GM12878 (cell line): Measurements from ENCODE around the gene ADCY6. TPM values are rescaled to one million over a fixed set of nuclear protein-coding genes. Genes with fewer than 3 reads are reported as not detected.
A peak's percentile ranks its signal among the peaks of the same experiment; 100 is the strongest.

Source experiments
- ATAC-seq: fragments of 200-7000 bp; cut with Tn5 transposase; 3 replicates; pipeline ENCODE4 v1.9.1; 2020; ENCODE audit warnings: mild to moderate bottlenecking, moderate library complexity
- BruUV-seq: library from RNA; stranded (reverse); fragments of 400-500 nt; replicated peaks from 2 replicates; lab custom pipeline; 2021; lab: Mats Ljungman, UMichigan
- CTCF ChIA-PET: fragments of 300-600 bp; sonication (Branson Sonifier 250); formaldehyde crosslinking; extraction: SDS; loops from one replicate; lab custom pipeline; 2021; ENCODE audit warnings: inconsistent platforms; lab: Yijun Ruan, JAX
- POLR2A ChIA-PET: fragments of 350-600 bp; formaldehyde crosslinking; extraction: SDS; loops from one replicate; lab custom pipeline; 2021; ENCODE audit warnings: inconsistent platforms; lab: Charles Lee
- RAD21 ChIA-PET: fragments of 300-600 bp; sonication (Branson Sonifier 250); formaldehyde crosslinking; loops from one replicate; lab custom pipeline; 2023; ENCODE audit warnings: antibody characterized with exemption; ENCODE audit not compliant: unreplicated experiment; lab: Charles Lee
- SMC1A ChIA-PET: fragments of 300-600 bp; sonication (Branson Sonifier 250); formaldehyde crosslinking; loops from one replicate; lab custom pipeline; 2023; ENCODE audit not compliant: unreplicated experiment, uncharacterized antibody; lab: Charles Lee
- DNase-seq: peaks from one replicate; pipeline ENCODE4 v3.0.0-alpha.2; 2011; ENCODE audit warnings: low read depth, low spot score
- FAIRE-seq: peaks from 3 replicates; lab custom pipeline; 2011; peaks lifted over from hg19 to GRCh38; lab: Jason Lieb, UNC
- H2AFZ ChIP-seq: 2 replicates; pipeline ENCODE4 v1.6.0; 2011; ENCODE audit warnings: low read depth, low read length, control low read depth; ENCODE audit not compliant: control insufficient read depth
- H3K27ac ChIP-seq: 2 replicates; pipeline ENCODE4 v1.5.1; 2011; ENCODE audit warnings: control low read depth; ENCODE audit not compliant: control insufficient read depth, insufficient read depth
- H3K27me3 ChIP-seq, 2 experiments: replicated peaks in 1 of 2; 2 replicates each; pipeline versions ENCODE4 v1.6.0 to v1.6.1; 2011; ENCODE audit warnings: low read length in 1 of 2; ENCODE audit not compliant: control insufficient read depth in 2 of 2, insufficient read depth in 2 of 2
- H3K36me3 ChIP-seq, 2 experiments: 2 replicates each; pipeline ENCODE4 v1.5.1; 2011; ENCODE audit warnings: low read length in 1 of 2; ENCODE audit not compliant: control insufficient read depth in 2 of 2, insufficient read depth in 2 of 2
- H3K4me1 ChIP-seq: 2 replicates; pipeline ENCODE4 v1.6.1; 2011; ENCODE audit warnings: mild to moderate bottlenecking, low read length, moderate library complexity, mixed read lengths; ENCODE audit not compliant: control insufficient read depth, insufficient read depth
- H3K4me2 ChIP-seq: 2 replicates; pipeline ENCODE4 v1.6.0; 2011; ENCODE audit warnings: control low read depth; ENCODE audit not compliant: control insufficient read depth, insufficient read depth
- H3K4me3 ChIP-seq: fragments of 200-600 bp; sonication (generic); 2 replicates; pipeline ENCODE4 v1.5.1; 2016
- H3K79me2 ChIP-seq: 2 replicates; pipeline ENCODE4 v1.6.0; 2011; ENCODE audit warnings: low read length; ENCODE audit not compliant: control insufficient read depth, insufficient read depth
- H3K9ac ChIP-seq: 2 replicates; pipeline ENCODE4 v1.8.0; 2011; ENCODE audit warnings: low read length, control low read depth, mixed read lengths; ENCODE audit not compliant: control insufficient read depth, insufficient read depth
- H3K9me3 ChIP-seq: replicated peaks from 3 replicates; pipeline ENCODE4 v1.5.1; 2011; ENCODE audit warnings: mild to moderate bottlenecking, low read length; ENCODE audit not compliant: control insufficient read depth, insufficient read depth
- H4K20me1 ChIP-seq: 2 replicates; pipeline ENCODE4 v1.6.0; 2011; ENCODE audit not compliant: control insufficient read depth, insufficient read depth
- CUX1 ChIP-seq: IDR thresholded peaks from 2 replicates; pipeline ENCODE4 v1.6.1; 2012; ENCODE audit warnings: improper control_type of control experiment, low read depth, low read length; ENCODE audit not compliant: insufficient replicate concordance
- IKZF1 ChIP-seq: fragments of 450-650 bp; conservative IDR thresholded peaks from 2 replicates; pipeline ENCODE4 v1.6.1; 2017; ENCODE audit warnings: antibody characterized with exemption, mild to moderate bottlenecking
- TBL1XR1 ChIP-seq: IDR thresholded peaks from 2 replicates; pipeline ENCODE4 v1.6.1; 2012; ENCODE audit warnings: low read depth, low read length, improper control_type of control experiment
- ZNF207 ChIP-seq: fragments of 450-650 bp; IDR thresholded peaks from 2 replicates; pipeline ENCODE4 v1.6.1; 2014; ENCODE audit warnings: antibody characterized with exemption, mild to moderate bottlenecking, borderline replicate concordance
- WGBS: methylation state at CpG from one replicate; pipeline ENCODE4 v1.1.6; 2016; ENCODE audit warnings: low lambda C conversion rate; ENCODE audit not compliant: insufficient replicate concordance, insufficient coverage; ENCODE audit errors: missing lambda C conversion rate; 5-methylcytosine and 5-hydroxymethylcytosine counted together
- in situ Hi-C: fragments of 300-500 bp; cut with MboI; formaldehyde crosslinking; loops from 9 replicates; pipeline ENCODE4 v1.14.3; 2018; ENCODE audit warnings: mixed read lengths
- intact Hi-C: fragments of 100-400 bp; cut with micrococcal nuclease; formaldehyde crosslinking; loops from one replicate; pipeline ENCODE4 v1.14.2; 2022; ENCODE audit not compliant: unreplicated experiment
- polyA plus RNA-seq, 11 experiments: library from polyadenylated mRNA; depleted of rRNA in 4 of 11; unstranded in 6 of 11; stranded (reverse) in 5 of 11; fragments of >200 nt; fragmentation: Nextera tagmentation in 4 of 11; fragmentation: Illumina TruSeq in 1 of 11; extraction: Ambion mirVana in 4 of 11; extraction: Trizol in 1 of 11; gene quantifications; 1 replicate in 1 of 11; 2 replicates in 10 of 11; pipeline versions ENCODE4 v1.2.1 to v1.2.3, GENCODE V29; 2011 to 2016; ENCODE audit warnings: inconsistent platforms in 2 of 11, missing spikeins in 2 of 11, low read depth in 1 of 11
- total RNA-seq, 4 experiments: library from RNA; depleted of rRNA in 3 of 4; stranded (reverse); fragments of >200 nt in 3 of 4; fragmentation: Illumina TruSeq in 1 of 4; extraction: Trizol in 1 of 4; gene quantifications; 2 replicates each; pipeline versions ENCODE4 v1.2.1 to v1.2.3, GENCODE V29; 2013 to 2021

ADCY6 gene
- total and polyA plus RNA-seq, 10 of the 15 experiments (the other 5 are each of a cell fraction or from before 2014, with no cell fraction given), result 0.03 to 2.0 (median 0.14) TPM; not detected in 1

GRCh38 chr12:48793696-48794095, 4.8 kb upstream of the ADCY6 start (continued):
- no peak for TF ChIP-seq CUX1
- no peak for TF ChIP-seq TBL1XR1

GRCh38 chr12:48789858-48790326, 1.0 kb upstream of the ADCY6 start:
- Histone ChIP-seq H3K27me3 (no peaks in the 10 kb centered on the region), H3K4me3 (no peak overlapping the region), H3K4me2 (no peak overlapping the region), H2AFZ (no peak overlapping the region), H3K79me2 (no peaks in the 10 kb centered on the region), H4K20me1 (no peaks in the 10 kb centered on the region), H3K27ac (no peak overlapping the region), H3K4me1 (no peaks in the 10 kb centered on the region), H3K9ac (no peak overlapping the region), H3K36me3 (no peaks in the 10 kb centered on the region), H3K9me3 (no peaks in the 10 kb centered on the region)
- ChIA-PET RAD21 (interaction anchor here (2.0 to 2.1 kb wide), 2 partner anchors 37 to 63 kb away, joined by 5 to 16 read pairs; no protein-coding TSS in a partner anchor), POLR2A (interaction anchor here (0.8 to 2.2 kb wide), 4 partner anchors 25 to 76 kb away, joined by 3 to 9 read pairs (median 3); partner anchors contain the start of gene RND1), CTCF (interaction anchor here (0.8 to 3.0 kb wide), 5 partner anchors 25 to 248 kb away, joined by 3 to 31 read pairs (median 3); partner anchors contain the start of gene DDX23), SMC1A (interaction anchor here (1.0 to 2.3 kb wide), 4 partner anchors 17 to 37 kb away, joined by 3 to 14 read pairs (median 4); no protein-coding TSS in a partner anchor)
- intact Hi-C loops, result loop anchor here (10.0 kb wide), 2 partner anchors 115 to 245 kb away; no protein-coding TSS in a partner anchor
- no TSS peak for BruUV-seq
- in situ Hi-C loops, result loop anchor here (10.0 kb wide), 1 partner anchor 245 kb away; no protein-coding TSS in a partner anchor
- ATAC-seq, result no peak
- no peak for DNase-seq
- TF ChIP-seq ZNF207 (no peak), IKZF1 (0 out of 2 replicates have a peak, but pooled peaks have one; percentile 14)
- WGBS, result 12% methylated on average over 4 of the region's 4 CpGs
- no peak for FAIRE-seq
